Astrocyte of the hippocampus (primary cell): ENCODE data around the gene SUB1.
A peak's percentile ranks its signal among the peaks of the same experiment; 100 is the strongest.
"Not testable (repeated sequence)": the region's sequence is repeated elsewhere in the genome, so short reads cannot be mapped to it uniquely, and the experiment has no call there.

Experiments
- DNase-seq: peaks from one replicate; pipeline ENCODE4 v3.0.0; 2011; ENCODE audit warnings: low read depth, low spot score

The SUB1 gene

DNA sequence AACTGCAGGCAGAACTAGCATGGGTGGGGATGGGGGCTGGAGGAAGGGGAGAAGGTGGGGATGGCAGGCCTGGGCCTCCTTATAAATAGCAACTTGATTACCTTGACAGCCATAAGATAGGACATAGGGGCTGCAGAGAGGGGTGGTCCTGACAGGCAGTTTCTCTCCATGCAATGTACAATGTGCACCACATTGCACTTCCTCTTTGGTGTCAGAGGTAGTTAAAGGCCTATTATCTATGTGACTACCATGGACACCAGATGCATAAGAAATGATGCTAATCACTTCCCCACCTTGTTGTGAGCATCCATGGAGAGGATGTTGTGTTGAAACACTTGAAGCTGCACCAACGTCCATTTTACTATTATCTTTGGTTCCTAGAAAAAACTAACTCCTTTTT lies 20.2 kb upstream of the SUB1 start:
- no peak for DNase-seq

DNA sequence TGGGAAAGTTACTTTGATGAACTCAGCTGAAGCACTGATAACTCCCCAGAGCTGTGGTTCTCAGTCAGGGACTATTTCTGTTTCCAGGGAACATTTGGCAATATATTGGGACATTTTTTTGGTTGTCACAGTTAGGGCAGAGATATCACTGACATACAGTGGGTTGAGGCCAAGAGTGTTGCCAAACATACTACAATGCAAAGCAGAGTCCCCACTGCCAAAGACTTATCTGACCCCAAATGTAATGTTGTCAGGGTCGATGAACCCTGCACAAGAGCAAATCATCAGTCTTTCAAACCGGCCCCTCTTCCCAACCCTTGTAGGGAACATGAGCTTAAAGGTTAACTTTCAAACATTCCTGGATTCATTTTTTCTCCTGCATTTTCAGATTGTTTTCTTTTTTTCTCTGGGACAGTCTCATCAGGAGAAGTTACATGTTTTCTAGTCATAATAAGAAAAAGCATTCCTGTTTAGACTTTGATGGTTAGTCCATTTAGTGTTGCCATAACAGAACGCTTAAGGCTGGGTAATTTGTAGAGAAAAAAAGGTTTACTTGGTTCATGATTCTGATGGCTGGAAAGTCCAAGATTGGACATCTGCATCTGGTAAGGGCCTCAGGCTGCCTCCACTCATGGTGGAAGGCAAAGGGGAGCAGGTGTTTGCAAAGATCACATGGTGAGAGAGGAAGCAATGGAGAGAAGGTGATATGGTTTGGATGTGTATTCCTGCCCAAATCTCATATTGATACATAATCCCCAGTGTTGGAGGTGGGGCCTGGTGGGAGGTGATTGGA lies 18.8 kb upstream of the SUB1 start:
- DNase-seq = no peak

DNA sequence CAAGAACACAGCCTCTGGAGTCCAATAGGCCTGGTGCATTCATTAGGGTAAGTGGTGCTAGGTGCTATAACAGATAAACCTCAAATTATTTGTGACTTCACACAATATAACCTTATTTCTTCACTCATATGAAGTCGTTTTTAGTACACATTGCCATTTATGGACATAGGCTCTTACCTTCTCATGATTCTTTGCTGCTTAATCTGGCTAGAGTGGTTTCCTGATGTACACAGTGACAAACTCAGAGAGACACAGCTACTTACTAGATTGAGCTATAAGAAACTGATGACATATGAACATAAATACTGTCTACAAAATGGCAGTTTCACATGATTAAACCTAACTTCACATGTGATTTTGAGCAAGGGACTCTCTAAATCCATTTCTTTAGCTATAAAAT lies 14.2 kb upstream of the SUB1 start:
- no peak for DNase-seq

DNA sequence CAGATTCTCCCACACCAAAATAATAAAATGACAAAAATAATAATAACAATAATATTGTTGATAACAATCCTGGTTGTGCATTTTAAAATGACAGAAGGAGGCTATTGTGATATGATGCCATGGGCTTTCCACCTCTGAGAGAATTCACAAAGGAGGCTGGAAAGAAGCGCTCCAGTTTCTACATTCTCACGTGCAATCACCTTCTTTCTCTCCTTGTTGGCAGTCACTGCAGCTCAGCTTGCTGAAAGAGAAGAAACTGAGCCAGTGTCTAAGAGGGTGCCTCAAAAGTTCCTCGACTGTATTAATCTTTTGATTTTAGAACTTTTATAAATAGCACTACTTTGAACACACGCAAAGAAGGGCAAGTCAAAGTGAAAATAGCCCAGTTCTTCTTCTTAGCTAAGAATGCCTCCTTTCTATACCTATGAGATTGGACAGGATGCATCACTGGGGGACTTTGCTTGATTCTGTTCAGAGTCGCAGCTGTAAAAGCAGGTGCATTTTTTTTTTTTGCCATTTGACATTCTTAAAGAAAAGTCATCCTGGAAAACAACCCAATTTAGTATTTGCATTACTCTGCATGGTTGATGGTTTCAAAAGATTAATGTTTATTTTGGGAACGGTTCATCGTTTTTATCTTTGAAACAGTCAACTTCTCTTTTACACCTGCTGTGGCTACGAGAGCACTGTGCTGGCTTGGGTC lies 12.4 kb upstream of the SUB1 start:
- no peak for DNase-seq

DNA sequence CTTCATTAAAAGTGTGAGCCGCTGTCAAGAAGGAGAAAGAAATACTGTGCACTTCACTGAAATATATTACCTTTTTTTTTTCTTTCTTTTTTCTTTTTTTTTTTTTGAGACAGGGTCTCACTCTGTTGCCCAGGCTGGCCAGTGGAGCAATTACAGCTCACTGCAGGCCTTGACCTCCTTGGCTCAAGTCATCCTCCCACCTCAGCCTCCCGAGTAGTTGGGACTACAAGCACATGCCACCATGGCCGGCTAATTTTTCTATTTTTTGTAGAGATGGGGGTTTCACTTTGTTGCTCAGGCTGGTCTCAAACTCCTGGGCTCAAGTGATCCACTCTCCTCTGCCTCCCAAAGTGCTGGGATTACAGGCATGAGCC lies 11.9 kb upstream of the SUB1 start:
- not testable (repeated sequence) for DNase-seq

DNA sequence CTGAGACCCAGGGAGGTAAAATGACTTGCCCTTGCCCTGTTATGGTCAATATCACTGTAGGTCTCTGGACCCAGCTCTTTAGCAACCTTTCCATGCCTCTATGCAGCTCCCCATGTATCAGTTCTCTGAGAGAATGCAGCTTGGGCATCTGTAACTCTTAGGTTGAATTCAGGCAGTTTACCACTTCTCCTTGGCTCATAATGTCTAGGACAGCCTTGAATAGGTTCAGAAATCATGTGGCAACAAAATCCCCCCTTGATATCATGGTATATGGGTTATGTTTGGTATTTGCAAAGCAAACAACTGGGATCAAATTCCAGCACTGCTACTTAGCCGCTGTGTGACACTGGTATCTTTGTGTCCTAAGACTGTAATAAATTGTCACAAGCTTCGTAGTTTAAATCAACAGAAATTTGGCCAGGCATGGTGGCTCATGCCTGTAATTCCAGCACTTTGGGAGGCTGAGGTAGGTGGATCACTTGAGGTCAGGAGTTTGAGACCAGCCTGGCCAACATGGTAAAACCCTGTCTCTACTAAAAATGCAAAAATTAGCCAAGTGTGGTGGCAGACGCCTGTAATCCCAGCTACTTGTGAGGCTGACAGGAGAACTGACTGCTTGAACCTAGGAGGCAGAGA lies 10.7 kb upstream of the SUB1 start:
- DNase-seq = no peak

DNA sequence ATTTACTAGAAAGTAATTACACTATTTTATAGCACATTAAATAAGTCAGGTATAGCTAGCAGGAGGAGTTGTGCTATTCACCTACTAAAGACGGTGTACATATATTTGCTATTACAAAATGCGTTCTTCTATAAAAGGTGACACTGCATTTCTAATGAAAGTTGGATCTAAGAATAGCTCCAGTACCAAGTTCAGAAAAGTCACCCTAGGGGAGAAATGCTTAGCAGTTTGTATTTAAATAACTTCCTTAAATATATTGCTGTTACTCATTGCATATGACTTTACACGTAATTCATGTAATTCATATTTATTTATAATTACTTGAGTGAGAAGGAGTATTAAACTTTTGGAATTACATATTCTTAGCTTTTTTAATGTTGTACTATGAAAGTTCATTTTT lies 7.0 kb upstream of the SUB1 start:
- DNase-seq = no peak

DNA sequence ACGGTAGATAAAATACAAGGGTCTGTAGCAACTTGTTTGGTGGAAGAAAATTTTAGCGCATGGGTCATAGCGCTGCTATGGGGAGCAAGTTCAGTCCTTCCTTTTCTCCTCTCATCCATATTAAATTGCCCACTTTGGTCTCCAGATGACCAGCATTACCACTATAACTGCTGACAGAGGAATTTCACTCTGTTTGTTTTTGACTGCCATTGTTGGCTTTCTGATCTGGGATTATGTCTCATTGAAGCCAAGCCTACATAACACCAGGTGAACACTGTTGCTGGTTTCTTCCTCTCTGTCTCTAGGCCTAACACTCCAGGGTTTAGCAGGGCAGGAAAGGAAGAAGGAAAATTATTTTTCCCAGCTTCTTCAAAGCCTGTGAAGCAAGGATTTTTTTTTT lies 6.6 kb upstream of the SUB1 start:
- DNase-seq = no peak

DNA sequence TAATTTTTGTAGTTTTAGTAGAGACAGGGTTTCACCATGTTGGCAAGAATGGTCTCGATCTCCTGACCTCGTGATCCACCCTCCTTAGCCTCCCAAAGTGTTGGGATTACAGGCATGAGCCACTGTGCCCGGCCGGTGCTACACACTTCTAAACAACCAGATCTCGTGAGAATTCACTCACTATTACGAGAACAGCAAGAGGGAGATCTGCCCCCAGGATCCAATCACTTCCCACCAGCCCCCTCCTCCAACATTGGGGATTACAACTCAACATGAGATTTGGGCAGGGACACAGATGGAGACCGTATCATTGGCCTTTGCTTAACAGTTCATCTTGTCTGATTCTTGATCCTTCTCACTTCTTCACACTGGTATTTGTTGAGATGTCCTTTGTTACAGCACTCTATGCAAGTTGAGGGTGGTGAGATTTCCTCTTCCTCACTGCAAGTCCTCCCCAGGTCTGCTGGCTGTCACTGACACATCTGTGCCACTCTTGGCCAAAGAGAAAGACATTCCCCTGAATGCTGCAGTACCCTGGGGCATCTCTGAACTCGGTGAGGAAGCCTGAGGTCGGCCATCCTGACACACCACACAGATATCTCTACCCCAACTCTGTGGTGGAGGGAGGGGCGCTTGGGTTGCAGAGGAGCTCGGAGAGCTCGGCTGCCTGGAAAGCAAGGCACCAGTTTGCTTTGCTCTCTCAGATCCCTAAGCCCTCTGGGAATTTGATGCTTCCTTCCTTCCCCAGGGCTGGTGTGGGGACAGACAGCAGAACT lies 4.2 kb upstream of the SUB1 start:
- no peak for DNase-seq

DNA sequence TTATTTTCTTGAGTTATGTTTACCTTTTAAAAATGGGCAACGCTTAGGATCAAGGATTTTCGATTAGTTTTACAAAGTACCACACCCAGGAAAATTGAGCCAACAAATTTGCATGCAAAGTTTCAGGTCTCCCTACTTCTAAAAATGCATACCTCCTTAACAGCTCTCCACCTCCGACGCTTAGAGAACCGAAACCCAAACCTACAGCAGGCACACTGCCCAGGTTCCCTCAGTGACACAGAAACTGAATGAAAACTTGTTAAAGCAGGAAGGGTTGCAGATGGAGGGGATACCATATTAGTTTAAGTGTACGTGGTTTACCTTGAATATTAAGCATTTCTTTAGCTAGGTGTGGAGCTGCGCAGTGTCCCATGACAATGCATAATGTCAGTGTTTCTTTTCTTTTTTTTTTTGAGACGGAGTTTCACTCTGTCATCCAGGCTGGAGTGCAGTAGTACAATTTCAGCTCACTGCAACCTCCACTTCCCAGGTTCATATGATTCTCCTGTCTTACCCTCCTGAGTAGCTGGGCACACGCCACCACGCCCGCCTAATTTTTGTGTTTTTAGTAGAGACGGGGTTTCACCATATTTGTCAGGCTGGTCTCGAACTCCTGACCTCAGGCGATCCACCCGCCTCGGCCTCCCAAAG lies 1.6 kb upstream of the SUB1 start:
- no peak for DNase-seq

DNA sequence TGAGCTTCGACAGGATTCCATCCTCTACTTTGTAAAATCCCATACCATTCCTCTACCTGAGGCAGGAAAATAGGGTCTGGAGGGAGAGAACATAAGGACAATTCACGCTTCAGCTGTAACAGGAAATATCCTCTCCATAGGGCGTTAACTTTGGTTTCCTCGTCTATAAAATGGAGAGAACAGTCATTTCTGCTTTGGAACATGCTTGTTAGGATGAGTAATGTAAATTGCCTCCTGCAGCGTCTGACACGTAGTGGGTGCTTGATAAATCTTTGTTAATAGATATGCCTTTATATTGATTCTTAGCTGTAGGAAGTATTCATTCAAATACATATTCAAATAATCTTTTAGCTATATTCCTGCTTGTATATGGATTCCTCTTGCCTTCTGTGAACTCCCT lies 711 bp upstream of the SUB1 start:
- no peak for DNase-seq

DNA sequence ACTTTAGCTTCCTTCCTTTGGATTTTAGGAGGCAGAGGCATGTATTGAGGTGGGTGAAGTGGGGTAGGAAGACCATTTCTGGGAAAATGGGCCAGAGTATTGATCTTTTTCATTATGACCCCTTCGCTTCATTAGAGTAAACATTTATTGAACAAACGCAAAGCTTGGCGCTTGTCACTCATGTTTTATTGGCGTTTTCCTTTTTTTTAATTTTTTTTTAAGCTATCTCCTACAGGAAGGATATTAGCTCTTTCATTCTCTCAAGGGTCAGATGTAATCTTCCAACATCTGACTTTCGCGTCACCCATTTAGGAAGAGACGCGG lies 273 bp upstream of the SUB1 start:
- no peak for DNase-seq

DNA sequence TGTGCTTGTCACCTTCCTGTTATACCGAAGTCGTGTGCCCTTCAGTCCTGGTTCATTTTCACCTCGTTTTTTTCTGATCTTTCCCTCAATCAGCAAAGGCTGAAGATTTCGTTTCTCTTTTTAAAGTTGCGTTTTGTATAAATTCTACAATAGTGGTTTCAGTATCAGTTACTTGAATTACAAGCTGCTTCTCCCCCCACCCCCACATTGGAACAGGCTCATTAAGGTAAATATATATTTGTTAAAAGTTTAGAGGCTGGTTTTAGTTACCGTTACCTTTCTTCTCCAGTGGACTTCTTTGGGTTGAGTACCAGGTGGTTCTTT lies 881 bp downstream of the SUB1 start:
- DNase-seq = no peak

DNA sequence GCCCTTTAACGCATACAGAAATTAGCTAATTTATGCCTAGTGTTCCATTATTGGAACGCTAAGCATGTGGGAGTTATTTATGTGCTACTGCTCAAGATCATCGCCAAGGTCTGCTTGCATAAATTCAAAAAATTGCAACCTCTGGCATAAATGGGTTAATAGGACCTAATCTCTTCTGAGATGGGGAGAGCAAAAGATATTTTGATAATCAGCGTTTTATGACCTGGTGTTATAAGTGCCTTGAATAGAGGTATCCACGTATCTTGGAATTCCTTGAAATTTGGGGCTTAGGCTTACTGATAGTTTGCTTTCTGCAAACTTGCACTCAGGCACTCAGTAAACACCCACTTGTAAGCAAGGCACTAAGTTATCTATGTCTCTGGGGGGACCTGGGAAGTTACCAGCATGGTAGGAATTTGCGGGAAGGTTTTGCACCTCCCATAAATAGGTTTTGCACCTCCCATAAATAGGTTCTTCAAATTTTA lies 1.8 kb downstream of the SUB1 start:
- no peak for DNase-seq

DNA sequence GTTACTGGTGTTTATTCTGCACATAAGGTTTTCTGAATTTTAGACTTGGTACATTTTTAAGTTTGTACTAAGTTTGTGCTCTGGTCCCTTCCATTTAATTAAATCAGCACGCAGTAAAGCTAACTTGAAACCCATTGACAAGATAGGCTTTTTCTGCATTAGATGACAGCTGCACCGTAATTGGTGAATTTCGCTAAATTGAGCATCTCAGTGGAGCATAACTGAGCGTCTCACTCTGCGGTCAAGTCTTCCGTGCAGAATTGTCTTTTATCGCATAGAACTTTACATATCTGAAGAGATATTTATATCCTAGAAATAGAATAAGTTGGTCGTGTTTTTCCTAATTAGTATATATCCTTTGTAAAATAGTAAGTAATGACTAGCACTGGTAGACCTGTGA lies 4.1 kb downstream of the SUB1 start:
- DNase-seq = no peak

DNA sequence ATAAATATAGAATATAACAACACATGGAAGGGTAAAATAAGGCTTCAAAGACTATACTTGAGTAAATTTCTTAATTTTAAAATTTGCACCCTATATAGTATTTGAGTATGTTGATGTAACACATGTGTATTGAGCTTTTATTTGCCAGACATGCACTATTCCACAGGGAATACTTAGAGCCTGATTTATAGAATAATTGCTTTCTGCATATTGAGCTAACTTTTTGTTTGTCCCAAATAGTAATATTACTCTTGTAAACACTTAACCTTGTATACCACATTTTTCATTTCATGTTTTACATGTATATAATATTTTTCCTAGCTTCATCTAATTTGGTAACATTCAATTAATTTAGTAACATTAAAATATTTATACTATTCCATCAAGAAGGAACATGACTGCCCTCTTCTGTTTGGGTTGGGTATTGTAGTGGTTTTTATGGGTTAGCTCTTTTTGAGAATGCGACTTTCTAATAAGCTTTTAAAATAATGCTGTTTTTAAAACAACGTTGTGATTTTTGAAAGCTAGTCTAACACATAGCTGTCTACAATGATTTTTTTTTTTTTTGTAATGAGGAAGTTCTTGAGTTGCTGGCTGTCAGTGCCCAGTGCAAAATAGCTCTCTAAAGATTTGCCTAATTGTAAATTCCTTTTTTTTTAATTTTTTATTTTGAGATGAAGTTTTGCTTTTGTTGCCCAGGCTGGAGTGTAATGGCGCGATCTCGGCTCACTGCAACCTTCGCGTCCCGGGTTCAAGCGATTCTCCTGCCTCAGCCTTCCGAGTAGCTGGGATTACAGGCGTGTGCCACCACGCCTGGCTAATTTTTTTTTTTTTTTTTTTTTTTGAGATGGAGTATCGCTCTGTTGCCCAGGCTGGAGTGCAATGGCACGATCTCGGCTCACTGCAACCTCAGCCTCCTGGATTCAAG lies 4.8 kb downstream of the SUB1 start:
- DNase-seq = peak; percentile 74

DNA sequence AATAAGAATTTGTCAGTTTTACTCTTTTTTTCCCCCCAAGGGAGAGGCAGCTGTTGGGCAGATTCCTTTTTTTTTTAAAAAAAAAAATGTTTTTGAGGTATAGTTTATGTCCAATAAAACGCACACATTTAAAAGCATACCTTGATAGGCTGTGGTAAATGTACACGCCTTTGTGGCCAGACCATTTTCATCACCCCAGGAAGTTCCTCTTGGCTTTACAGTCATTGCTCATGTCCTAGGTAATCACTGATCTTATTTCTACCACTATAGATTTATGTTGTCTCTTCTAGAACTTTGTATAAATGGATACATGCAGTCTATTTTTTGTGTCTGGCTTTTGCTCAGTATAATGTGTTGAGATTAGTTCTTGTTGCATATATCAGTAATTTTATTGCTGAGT lies 9.8 kb downstream of the SUB1 start:
- no peak for DNase-seq

DNA sequence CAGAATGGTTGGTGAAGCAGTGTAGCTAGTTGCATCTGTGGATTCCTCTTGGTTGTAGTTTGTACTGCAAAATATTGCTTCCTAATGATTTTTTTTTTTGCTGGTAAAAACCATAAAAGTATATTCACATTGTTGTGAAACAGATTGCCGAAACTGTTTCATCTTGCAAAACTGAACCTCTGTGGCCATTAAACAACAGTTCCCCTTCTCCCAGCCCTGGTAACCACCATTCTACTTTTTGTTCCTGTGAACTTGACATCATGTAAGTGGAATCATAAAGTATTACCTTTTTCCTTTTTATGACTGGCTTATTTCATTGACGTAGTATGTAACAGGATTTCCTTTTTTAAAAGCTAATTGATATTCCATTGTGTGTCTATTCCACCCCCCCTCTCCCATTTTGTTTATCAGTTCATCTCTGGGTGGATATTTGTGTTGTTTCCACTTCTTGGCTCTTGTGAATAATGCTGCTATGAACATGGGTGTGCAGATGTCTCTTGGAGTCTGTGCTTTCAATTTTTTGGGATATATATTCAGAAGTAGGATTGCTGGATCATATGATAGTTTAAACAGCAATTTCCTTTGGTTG lies 11.8 kb downstream of the SUB1 start:
- no peak for DNase-seq

DNA sequence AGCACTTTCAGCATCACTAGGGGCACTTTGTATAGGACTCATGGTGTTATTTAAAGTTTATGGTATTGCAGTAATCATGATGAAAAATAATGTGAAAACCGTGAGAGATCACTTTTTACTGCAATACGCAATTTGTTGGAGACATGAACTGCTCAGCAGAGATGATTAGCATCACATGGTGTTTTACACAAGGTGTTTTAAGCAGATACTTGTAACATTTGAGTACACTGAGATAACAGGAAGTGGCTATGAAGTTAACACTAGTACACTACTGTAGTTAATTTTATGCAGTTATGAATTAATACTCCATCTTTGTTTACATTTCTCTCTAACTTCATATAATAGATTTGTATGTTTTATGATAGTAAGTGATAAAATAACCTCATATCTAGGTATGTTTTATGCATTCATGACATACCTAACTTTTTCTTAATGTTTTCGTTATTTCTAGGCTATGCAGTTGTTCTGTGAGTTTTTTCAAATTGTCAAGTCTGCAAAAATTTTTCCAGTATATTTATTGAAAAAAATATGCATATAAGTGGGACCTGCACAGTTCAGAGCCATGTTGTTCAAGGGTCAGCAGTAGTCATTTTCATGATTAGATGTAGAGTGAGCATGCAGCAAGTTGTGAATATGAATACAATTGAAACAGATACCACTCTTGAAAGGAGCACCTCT lies 13.0 kb downstream of the SUB1 start:
- no peak for DNase-seq

DNA sequence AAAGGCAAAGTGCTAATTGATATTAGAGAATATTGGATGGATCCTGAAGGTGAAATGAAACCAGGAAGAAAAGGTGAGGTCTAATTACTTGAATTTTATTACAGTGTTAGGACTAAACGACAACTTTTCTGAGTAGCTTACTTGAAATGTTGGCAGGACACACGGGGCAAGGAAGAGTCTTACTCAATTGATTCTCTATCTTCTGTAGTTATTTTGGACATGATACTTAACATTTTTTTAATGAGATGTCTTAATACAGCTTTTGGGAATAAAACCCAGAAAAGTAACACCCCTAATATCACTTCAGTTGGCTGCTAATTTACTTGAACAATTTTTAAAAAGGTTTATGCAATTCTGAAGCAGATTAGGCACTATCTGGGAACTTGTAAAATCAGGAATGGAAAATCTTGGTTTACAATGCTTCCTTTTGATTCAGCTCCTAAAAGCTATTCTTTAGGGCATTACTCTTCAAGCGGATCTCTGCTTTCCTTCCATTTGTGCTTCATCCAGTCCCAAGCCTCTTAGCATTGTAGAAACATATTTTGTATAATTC lies 13.7 kb downstream of the SUB1 start:
- DNase-seq = no peak
